Colonic mucosa (tissue), 4 donors: Measurements from ENCODE around the gene DUSP2. TPM values are rescaled to one million over a fixed set of nuclear protein-coding genes. Genes with fewer than 3 reads are reported as not detected.
A peak's percentile ranks its signal among the peaks of the same experiment; 100 is the strongest.
"Not testable (repeated sequence)": the region's sequence is repeated elsewhere in the genome, so short reads cannot be mapped to it uniquely, and the experiment has no call there.

Experiments
- DNase-seq: peaks from one replicate; pipeline ENCODE4 v3.0.0-alpha.2; 2020
- H3K27ac ChIP-seq: fragments of 200-600 bp; one replicate; pipeline ENCODE4 v1.8.0; 2021
- H3K27me3 ChIP-seq: fragments of 200-600 bp; one replicate; pipeline ENCODE4 v1.8.0; 2021
- H3K36me3 ChIP-seq: fragments of 200-600 bp; one replicate; pipeline ENCODE4 v1.8.0; 2021
- H3K4me1 ChIP-seq: fragments of 200-600 bp; one replicate; pipeline ENCODE4 v1.8.0; 2021; ENCODE audit warnings: mild to moderate bottlenecking
- H3K4me3 ChIP-seq: fragments of 200-600 bp; one replicate; pipeline ENCODE4 v1.8.0; 2021
- H3K9ac ChIP-seq, 2 donors: one replicate each; pipeline ENCODE4 v1.7.0; 2013; ENCODE audit warnings: control low read depth in 2 of 2, low read depth in 2 of 2, low read length in 2 of 2
- H3K9me3 ChIP-seq: fragments of 200-600 bp; one replicate; pipeline ENCODE4 v1.8.0; 2021
- intact Hi-C: fragments of 100-400 bp; cut with DNase I; formaldehyde crosslinking; loops from one replicate; pipeline ENCODE4 v1.14.1; 2022
- total RNA-seq, 2 donors: library from RNA; stranded (reverse); fragmentation: NEBNext Ultra II Directional in 1 of 2; extraction: Animal tissue kit (Norgen Biotek cat#: 25700) in 1 of 2; gene quantifications; one replicate each; pipeline ENCODE4 v1.2.1, GENCODE V29; 2021
- TF ChIP-seq, protein P1 (sequence below): fragments of 200-600 bp; IDR thresholded peaks from one replicate; pipeline ENCODE4 v1.8.0; 2022; ENCODE audit warnings: antibody characterized with exemption, mild to moderate bottlenecking
- donor health status: healthy.
- donor health status: DM: no; HTN: no; CAD: no.
- donor health status: DM: no; HTN: no; CAD: no.

Gene DUSP2
- total RNA-seq, 2 donors from 2014 or later: 1.6 to 5.1 TPM

DNA sequence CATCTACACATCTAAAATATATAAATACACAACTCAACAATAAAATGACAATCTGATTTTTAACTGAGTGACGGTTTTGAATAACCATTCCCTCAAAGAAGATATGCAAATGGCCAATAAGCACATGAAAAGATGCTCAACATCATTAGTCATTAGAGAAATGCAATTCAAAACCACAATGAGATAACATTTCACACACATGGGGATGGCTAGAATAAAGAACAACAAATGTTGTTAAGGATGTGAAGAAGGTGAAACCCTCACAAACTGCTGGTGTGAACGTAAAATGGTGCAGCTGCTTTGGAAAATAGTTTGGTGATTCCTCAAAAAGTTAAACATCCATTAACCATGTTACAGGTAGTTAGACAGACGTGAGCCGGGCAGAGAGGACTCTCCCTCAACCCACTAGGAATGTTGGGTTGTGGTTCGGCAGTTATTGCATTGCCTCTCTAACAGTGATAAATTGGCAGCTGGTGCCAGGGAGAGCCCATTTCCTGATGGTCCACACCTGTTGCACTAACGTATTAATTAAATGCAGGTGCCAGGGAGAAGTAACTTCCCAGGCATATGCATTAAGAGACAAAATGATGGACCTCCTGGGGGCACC is 22.3 kb upstream of the DUSP2 start:
- no peak for DNase-seq

GRCh38 chr2:96164459-96165184 is 19.4 kb upstream of the DUSP2 start:
- H3K9ac ChIP-seq: no peak overlapping the region
- intact Hi-C loops: no loop called here
- DNase-seq: no peak

More for the DNA sequence above, 22.3 kb upstream of the DUSP2 start:
- H3K27me3 ChIP-seq: no peaks in the 10 kb centered on the region
- H3K27ac ChIP-seq: no peak overlapping the region
- intact Hi-C loops: no loop called here
- H3K9ac ChIP-seq: no peak overlapping the region
- H3K9me3 ChIP-seq: no peaks in the 10 kb centered on the region
- no peaks in the 10 kb centered on the region for H3K4me1 ChIP-seq
- H3K4me3 ChIP-seq: no peak overlapping the region
- no peaks in the 10 kb centered on the region for H3K36me3 ChIP-seq
- TF ChIP-seq, protein P1, sequence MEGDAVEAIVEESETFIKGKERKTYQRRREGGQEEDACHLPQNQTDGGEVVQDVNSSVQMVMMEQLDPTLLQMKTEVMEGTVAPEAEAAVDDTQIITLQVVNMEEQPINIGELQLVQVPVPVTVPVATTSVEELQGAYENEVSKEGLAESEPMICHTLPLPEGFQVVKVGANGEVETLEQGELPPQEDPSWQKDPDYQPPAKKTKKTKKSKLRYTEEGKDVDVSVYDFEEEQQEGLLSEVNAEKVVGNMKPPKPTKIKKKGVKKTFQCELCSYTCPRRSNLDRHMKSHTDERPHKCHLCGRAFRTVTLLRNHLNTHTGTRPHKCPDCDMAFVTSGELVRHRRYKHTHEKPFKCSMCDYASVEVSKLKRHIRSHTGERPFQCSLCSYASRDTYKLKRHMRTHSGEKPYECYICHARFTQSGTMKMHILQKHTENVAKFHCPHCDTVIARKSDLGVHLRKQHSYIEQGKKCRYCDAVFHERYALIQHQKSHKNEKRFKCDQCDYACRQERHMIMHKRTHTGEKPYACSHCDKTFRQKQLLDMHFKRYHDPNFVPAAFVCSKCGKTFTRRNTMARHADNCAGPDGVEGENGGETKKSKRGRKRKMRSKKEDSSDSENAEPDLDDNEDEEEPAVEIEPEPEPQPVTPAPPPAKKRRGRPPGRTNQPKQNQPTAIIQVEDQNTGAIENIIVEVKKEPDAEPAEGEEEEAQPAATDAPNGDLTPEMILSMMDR: no peak

GRCh38 chr2:96163768-96164429 is 18.7 kb upstream of the DUSP2 start:
- H3K9ac ChIP-seq: no peak overlapping the region
- peak overlapping the region; percentile 5 for H3K27ac ChIP-seq
- H3K27me3 ChIP-seq: no peaks in the 10 kb centered on the region
- TF ChIP-seq, protein P1: no peak
- no peaks in the 10 kb centered on the region for H3K4me1 ChIP-seq
- no peaks in the 10 kb centered on the region for H3K9me3 ChIP-seq
- H3K36me3 ChIP-seq: no peaks in the 10 kb centered on the region
- DNase-seq: no peak
- intact Hi-C loops: no loop called here
- H3K4me3 ChIP-seq: no peak overlapping the region

More at GRCh38 chr2:96164459-96165184, 19.4 kb upstream of the DUSP2 start:
- Histone ChIP-seq H3K4me1 (no peaks in the 10 kb centered on the region), H3K27ac (peak overlapping the region; percentile 5), H3K9me3 (no peaks in the 10 kb centered on the region), H3K4me3 (no peak overlapping the region), H3K36me3 (no peaks in the 10 kb centered on the region), H3K27me3 (no peaks in the 10 kb centered on the region)
- TF ChIP-seq, protein P1: no peak

- DNase-seq: no peak
- no peak overlapping the region for H3K27ac ChIP-seq
- no peak overlapping the region for H3K4me3 ChIP-seq
- no peaks in the 10 kb centered on the region for H3K36me3 ChIP-seq
- no peaks in the 10 kb centered on the region for H3K4me1 ChIP-seq
- no peaks in the 10 kb centered on the region for H3K27me3 ChIP-seq
- TF ChIP-seq, protein P1: no peak
- no peaks in the 10 kb centered on the region for H3K9me3 ChIP-seq
- H3K9ac ChIP-seq: no peak overlapping the region
- intact Hi-C loops: no loop called here
Observed at GRCh38 chr2:96163415-96163767, 18.2 kb upstream of the DUSP2 start.

DNA sequence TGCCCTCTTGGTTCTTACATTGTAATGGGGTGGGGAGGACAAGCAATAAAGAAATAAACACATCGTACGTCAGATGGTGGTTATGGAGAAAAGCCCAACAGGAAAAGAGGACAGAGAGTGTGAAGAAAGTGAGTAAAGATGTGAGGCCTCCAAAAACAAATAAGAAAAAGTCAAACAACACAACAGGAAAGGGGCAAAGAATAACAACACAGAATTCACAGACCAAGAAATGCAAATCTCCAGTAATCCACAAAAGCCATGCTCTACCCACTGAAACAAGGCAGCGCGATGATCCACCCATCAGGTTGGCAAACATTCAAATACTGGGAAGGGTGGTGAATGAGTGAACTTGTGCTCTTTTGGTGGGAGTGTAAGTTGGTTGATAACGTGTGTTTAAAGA is 16.7 kb upstream of the DUSP2 start:
- Histone ChIP-seq H3K9ac (peak overlapping the region in 1 of 2 donors; percentile 58), H3K4me1 (no peaks in the 10 kb centered on the region), H3K4me3 (no peak overlapping the region), H3K9me3 (no peaks in the 10 kb centered on the region), H3K27ac (no peak overlapping the region), H3K27me3 (no peaks in the 10 kb centered on the region), H3K36me3 (no peaks in the 10 kb centered on the region)
- DNase-seq: no peak
- TF ChIP-seq, protein P1: no peak
- intact Hi-C loops: no loop called here

- H3K27ac ChIP-seq, DNase-seq, H3K4me3 ChIP-seq, H3K27me3 ChIP-seq, intact Hi-C loops, H3K9me3 ChIP-seq, H3K4me1 ChIP-seq, H3K9ac ChIP-seq, H3K36me3 ChIP-seq: not testable (repeated sequence)
Observed at GRCh38 chr2:96160366-96160765, 15.1 kb upstream of the DUSP2 start.
